ENCODE results near the gene MACROD2.
"Not testable (repeated sequence)": the region's sequence is repeated elsewhere in the genome, so short reads cannot be mapped to it uniquely, and the experiment has no call there.

MACROD2 gene

GRCh38 chr20:14960831-14961230 lies 965.5 kb downstream of the MACROD2 start:
- DNase-seq = no peak

- DNase-seq = peak; percentile 48
Observed at GRCh38 chr20:14963262-14963663, 967.9 kb downstream of the MACROD2 start.

GRCh38 chr20:14966203-14966602 lies 970.9 kb downstream of the MACROD2 start:
- no peak for DNase-seq

- no peak for DNase-seq
Observed at GRCh38 chr20:14966808-14967207, 971.5 kb downstream of the MACROD2 start.

GRCh38 chr20:14972256-14972655 lies 976.9 kb downstream of the MACROD2 start:
- no peak for DNase-seq

GRCh38 chr20:14972690-14973089 lies 977.4 kb downstream of the MACROD2 start:
- DNase-seq = no peak

GRCh38 chr20:14979453-14979986 lies 984.2 kb downstream of the MACROD2 start:
- no peak for DNase-seq

GRCh38 chr20:14981486-14981885 lies 986.2 kb downstream of the MACROD2 start:
- not testable (repeated sequence) for DNase-seq

- not testable (repeated sequence) for DNase-seq
Observed at GRCh38 chr20:14982324-14982723, 987.0 kb downstream of the MACROD2 start.

GRCh38 chr20:14984305-14984704 lies 989.0 kb downstream of the MACROD2 start:
- no peak for DNase-seq

- no peak for DNase-seq
Observed at GRCh38 chr20:14984768-14985622, 989.7 kb downstream of the MACROD2 start.

GRCh38 chr20:14986026-14986655 lies 990.8 kb downstream of the MACROD2 start:
- no peak for DNase-seq

GRCh38 chr20:14986656-14987055 lies 991.3 kb downstream of the MACROD2 start:
- DNase-seq = no peak

- no peak for DNase-seq
Observed at GRCh38 chr20:14989535-14990290, 994.4 kb downstream of the MACROD2 start.

- DNase-seq = no peak
Observed at GRCh38 chr20:14991023-14991422, 995.7 kb downstream of the MACROD2 start.

GRCh38 chr20:14992153-14992552 lies 996.8 kb downstream of the MACROD2 start:
- peak; percentile 48 for DNase-seq

- peak; percentile 21 for DNase-seq
Observed at GRCh38 chr20:14992961-14993360, 997.6 kb downstream of the MACROD2 start.

GRCh38 chr20:14996883-14997672 lies 1001.8 kb downstream of the MACROD2 start:
- DNase-seq = peak; percentile 22

- peak; percentile 85 for DNase-seq
Observed at GRCh38 chr20:14997791-14998190, 1002.5 kb downstream of the MACROD2 start.

GRCh38 chr20:15005300-15005986 lies 1010.1 kb downstream of the MACROD2 start:
- no peak for DNase-seq

- DNase-seq = no peak
Observed at GRCh38 chr20:15011631-15012030, 1016.3 kb downstream of the MACROD2 start.

Measured in fibroblast of skin of back (primary cell).